ENCODE measurements around the gene TRPV4. TPM values are rescaled to one million over a fixed set of nuclear protein-coding genes. Genes with fewer than 3 reads are reported as not detected.

TRPV4 gene
- total RNA-seq, 1 donor from 2014 or later = 1.7 TPM

DNA sequence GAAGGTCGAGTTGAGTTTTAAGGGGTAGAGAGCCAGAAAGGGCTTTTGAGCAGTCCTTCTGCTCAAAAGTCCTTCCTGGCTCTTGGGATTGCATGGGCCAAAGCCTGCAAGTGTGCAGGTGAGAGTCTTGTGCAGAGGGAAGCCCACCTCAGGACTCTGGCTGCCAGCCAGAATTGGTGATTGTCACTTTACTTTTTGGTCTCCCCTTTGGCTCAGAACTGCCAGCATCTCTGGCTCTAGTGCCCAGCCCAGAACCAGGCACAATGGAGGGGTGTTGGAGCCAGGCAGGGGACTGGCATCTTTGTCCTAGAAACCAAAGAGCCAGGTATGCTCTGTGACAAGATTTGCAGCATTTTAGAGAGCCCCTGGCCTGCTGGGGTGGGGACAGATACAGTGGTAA, 96.1 kb downstream of the TRPV4 start:
- Histone ChIP-seq H3K27me3 (ENCODE audit: control insufficient read depth, insufficient read depth, low read length) (peaks cover 24% of the 10 kb centered on the region), H3K36me3 (ENCODE audit: control insufficient read depth, insufficient read depth, low read length) (no peaks in the 10 kb centered on the region), H3K4me3 (ENCODE audit: low read depth, low read length) (no peak overlapping the region)
- no peak for DNase-seq (ENCODE audit: low read depth)
- TF ChIP-seq, protein P1, sequence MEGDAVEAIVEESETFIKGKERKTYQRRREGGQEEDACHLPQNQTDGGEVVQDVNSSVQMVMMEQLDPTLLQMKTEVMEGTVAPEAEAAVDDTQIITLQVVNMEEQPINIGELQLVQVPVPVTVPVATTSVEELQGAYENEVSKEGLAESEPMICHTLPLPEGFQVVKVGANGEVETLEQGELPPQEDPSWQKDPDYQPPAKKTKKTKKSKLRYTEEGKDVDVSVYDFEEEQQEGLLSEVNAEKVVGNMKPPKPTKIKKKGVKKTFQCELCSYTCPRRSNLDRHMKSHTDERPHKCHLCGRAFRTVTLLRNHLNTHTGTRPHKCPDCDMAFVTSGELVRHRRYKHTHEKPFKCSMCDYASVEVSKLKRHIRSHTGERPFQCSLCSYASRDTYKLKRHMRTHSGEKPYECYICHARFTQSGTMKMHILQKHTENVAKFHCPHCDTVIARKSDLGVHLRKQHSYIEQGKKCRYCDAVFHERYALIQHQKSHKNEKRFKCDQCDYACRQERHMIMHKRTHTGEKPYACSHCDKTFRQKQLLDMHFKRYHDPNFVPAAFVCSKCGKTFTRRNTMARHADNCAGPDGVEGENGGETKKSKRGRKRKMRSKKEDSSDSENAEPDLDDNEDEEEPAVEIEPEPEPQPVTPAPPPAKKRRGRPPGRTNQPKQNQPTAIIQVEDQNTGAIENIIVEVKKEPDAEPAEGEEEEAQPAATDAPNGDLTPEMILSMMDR (IDR thresholded peaks at IDR 0.05; ENCODE audit: insufficient read depth, low read length, poor library complexity, severe bottlenecking) = no peak

DNA sequence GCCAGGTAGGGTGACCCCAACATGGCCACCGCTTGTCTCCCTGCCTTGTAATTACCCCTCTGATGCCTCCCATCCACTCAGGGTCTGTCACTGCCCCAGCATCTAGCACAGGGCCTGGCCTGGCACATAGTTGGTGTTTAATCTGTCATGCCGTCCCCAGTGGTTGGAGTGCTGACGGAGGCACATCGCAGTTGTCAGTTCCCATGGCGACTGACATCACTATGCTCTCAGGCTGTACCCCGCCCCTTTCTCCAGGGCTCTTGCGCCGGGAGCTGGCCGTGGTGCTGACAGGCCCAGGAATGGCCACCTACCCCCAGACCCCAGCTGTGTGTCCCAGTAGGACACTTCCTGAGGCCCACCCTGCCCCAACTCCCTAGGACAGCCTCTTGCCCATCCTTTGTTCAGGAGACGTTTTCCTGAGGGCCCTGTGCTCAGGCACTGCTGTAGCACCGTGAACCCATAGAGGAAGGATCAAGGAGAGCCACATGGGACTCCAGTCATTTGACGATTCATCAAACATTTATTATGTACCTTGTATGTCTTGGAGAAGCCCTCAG, 96.6 kb downstream of the TRPV4 start:
- TF ChIP-seq, protein P1 (IDR thresholded peaks at IDR 0.05; ENCODE audit: insufficient read depth, low read length, poor library complexity, severe bottlenecking) = no peak
- no peaks in the 10 kb centered on the region for H3K36me3 ChIP-seq (ENCODE audit: control insufficient read depth, insufficient read depth, low read length)
- DNase-seq (ENCODE audit: low read depth) = peak; percentile 56
- H3K4me3 ChIP-seq (ENCODE audit: low read depth, low read length) = no peak overlapping the region
- H3K27me3 ChIP-seq (ENCODE audit: control insufficient read depth, insufficient read depth, low read length) = peaks cover 24% of the 10 kb centered on the region

DNA sequence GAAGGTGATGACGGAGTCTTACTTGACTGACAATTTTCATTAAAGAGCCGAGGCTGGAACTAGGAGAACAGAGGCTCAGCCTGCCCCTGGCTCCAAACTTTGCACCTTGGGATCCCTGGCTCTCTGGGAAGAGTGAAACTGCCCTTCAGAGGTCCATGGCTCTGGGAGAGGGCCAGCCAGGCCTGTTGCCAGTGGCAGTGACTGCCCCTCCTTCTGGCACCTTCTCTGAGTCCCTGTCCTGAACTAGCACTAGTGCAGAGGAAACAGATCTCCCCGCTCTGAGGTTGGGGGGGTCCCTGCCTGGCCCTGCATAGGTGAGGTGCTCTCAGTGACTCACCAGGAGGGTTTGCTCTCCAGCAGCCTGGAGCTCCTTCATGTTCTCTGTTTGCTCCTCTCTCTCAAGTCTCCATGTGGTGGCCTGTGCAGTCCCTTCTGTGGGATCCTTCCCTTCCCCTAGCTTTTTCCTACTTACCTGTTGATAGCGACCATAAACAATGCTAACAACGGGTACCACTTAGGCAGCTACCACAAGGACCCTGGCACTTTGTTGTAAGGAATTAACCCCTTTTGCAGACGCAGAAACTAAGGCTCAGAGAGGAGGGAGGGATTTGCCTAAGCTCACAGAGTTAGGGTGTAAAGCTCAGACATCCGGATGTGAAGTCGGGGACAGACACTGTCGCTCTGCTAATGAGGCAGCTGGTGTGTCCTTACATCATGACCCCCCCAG, 97.2 kb downstream of the TRPV4 start:
- TF ChIP-seq, protein P1 (IDR thresholded peaks at IDR 0.05; ENCODE audit: insufficient read depth, low read length, poor library complexity, severe bottlenecking) = no peak
- no peak for DNase-seq (ENCODE audit: low read depth)
- Histone ChIP-seq H3K4me3 (ENCODE audit: low read depth, low read length) (no peak overlapping the region), H3K27me3 (ENCODE audit: control insufficient read depth, insufficient read depth, low read length) (peaks cover 23% of the 10 kb centered on the region), H3K36me3 (ENCODE audit: control insufficient read depth, insufficient read depth, low read length) (no peaks in the 10 kb centered on the region)

DNA sequence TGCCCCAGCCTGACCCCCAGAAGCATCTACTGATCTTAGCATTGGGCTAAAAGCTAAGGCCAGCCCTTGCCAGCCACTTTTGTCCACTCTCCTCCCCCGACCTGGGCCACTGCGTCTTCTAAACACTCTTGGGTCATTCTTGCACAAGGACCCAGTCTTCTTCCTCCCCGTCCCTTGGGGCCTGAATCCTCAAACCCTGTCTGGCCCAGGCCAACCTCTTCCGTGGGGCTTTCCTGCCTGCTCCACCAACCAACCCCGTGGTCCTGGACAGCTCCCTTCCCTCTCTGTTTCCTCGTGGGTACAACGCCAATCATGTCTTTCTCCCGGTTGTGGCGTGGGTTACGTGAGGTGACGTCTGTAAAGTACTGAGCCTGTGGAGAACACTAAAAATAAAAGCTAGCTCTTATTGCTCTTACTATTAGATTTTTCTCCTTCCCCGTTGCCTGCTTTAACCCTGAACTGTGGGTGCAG, 98.1 kb downstream of the TRPV4 start:
- H3K27me3 ChIP-seq (ENCODE audit: control insufficient read depth, insufficient read depth, low read length) = peaks cover 22% of the 10 kb centered on the region
- no peaks in the 10 kb centered on the region for H3K36me3 ChIP-seq (ENCODE audit: control insufficient read depth, insufficient read depth, low read length)
- no peak for DNase-seq (ENCODE audit: low read depth)
- TF ChIP-seq, protein P1 (IDR thresholded peaks at IDR 0.05; ENCODE audit: insufficient read depth, low read length, poor library complexity, severe bottlenecking) = no peak
- no peak overlapping the region for H3K4me3 ChIP-seq (ENCODE audit: low read depth, low read length)

DNA sequence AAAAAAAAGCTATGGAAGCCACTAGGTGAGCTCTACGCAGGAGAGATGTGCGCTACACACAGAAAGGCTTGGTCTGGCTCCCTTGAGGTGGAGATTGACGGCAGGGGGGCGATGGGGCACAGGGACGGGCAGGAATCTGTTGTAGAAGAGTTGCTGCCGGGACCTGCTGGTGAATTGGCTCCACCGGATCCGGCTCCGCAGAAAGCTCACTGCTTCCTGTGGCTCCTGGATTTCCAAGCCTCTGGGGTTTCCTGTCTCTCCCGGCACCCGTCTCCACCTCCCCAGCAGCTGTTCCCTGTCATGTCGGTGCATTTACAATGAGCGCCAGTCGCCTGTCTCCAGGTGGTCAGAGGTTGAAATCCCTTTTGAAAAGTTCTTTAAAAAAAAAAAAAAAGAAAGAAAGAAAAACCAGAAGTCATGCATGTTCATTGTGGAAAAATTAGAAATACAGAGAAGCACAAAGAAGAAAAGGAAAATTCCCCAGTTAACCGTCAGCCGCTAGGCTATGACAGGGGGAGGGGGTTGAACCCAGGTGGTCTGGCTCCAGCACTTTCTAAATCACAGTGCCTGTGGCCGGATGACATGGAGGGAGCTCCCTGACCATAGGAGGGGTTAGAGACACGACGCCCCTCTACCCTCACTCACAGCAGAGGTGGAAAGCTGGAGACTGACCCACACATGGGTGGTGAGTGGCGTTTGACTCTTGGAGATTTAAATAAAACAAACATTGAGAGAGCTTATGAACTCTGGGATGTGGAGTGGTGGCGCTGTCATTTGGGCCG, 98.8 kb downstream of the TRPV4 start:
- no peak for DNase-seq (ENCODE audit: low read depth)
- peaks cover 22% of the 10 kb centered on the region for H3K27me3 ChIP-seq (ENCODE audit: control insufficient read depth, insufficient read depth, low read length)
- H3K36me3 ChIP-seq (ENCODE audit: control insufficient read depth, insufficient read depth, low read length) = no peaks in the 10 kb centered on the region
- H3K4me3 ChIP-seq (ENCODE audit: low read depth, low read length) = no peak overlapping the region
- TF ChIP-seq, protein P1 (IDR thresholded peaks at IDR 0.05; ENCODE audit: insufficient read depth, low read length, poor library complexity, severe bottlenecking) = no peak

Other genes starting within 250 kb of the TRPV4 start
- 0.58 and 1.1 TPM in 2 replicates for gene FAM222A, start 119.6 kb downstream of the TRPV4 start, total RNA-seq
- 38.4 and 48.4 TPM in 2 replicates for gene GLTP, start 47.1 kb upstream of the TRPV4 start, total RNA-seq
- gene TCHP, start 66.9 kb upstream of the TRPV4 start, total RNA-seq = 13.0 and 15.0 TPM in 2 replicates
- gene GIT2, start 163.0 kb upstream of the TRPV4 start, total RNA-seq = 20.3 and 23.8 TPM in 2 replicates
- 40.6 and 73.8 TPM in 2 replicates for gene ANKRD13A, start 166.0 kb upstream of the TRPV4 start, total RNA-seq
- gene C12orf76, start 215.1 kb upstream of the TRPV4 start, total RNA-seq = 8.8 and 14.5 TPM in 2 replicates

Measured in kidney epithelial cell (primary cell).